ENCODE results near the gene CNPY1.
"Not testable (repeated sequence)": the region's sequence is repeated elsewhere in the genome, so short reads cannot be mapped to it uniquely, and the experiment has no call there.

CNPY1 gene

GRCh38 chr7:155521007-155521742, 25.2 kb downstream of the CNPY1 start:
- TF ChIP-seq POLR2AphosphoS5 (IDR thresholded peaks at IDR 0.05; ENCODE audit: low read depth) (no peak), CTCF (IDR thresholded peaks at IDR 0.05; ENCODE audit: insufficient read depth, low read length) (no peak), REST (IDR thresholded peaks at IDR 0.05; ENCODE audit: insufficient replicate concordance, low read depth) (no peak), GABPA (IDR thresholded peaks at IDR 0.05; ENCODE audit: low read depth) (no peak), SPI1 (IDR thresholded peaks at IDR 0.05; ENCODE audit: borderline replicate concordance, low read depth) (no peak)
- H3K27ac ChIP-seq (replicated peaks), result no peak overlapping the region
- peaks cover 15% of the 10 kb centered on the region for H3K27me3 ChIP-seq (ENCODE audit: insufficient read depth, poor library complexity, severe bottlenecking)
- DNase-seq (ENCODE audit: low read depth in 1 of 2, low spot score in 1 of 2), result no peak
- no peak overlapping the region for H3K4me3 ChIP-seq (replicated peaks; ENCODE audit: insufficient read depth, low read length)

GRCh38 chr7:155520114-155520513, 26.2 kb downstream of the CNPY1 start:
- DNase-seq (ENCODE audit: low read depth in 1 of 2, low spot score in 1 of 2), result no peak
- H3K27me3 ChIP-seq (ENCODE audit: insufficient read depth, poor library complexity, severe bottlenecking), result peaks cover 7% of the 10 kb centered on the region
- no peak for TF ChIP-seq SPI1 (IDR thresholded peaks at IDR 0.05; ENCODE audit: borderline replicate concordance, low read depth)
- TF ChIP-seq GABPA (IDR thresholded peaks at IDR 0.05; ENCODE audit: low read depth), result no peak
- no peak for TF ChIP-seq REST (IDR thresholded peaks at IDR 0.05; ENCODE audit: insufficient replicate concordance, low read depth)
- no peak for TF ChIP-seq POLR2AphosphoS5 (IDR thresholded peaks at IDR 0.05; ENCODE audit: low read depth)
- TF ChIP-seq CTCF (IDR thresholded peaks at IDR 0.05; ENCODE audit: insufficient read depth, low read length), result no peak
- no peak overlapping the region for H3K4me3 ChIP-seq (replicated peaks; ENCODE audit: insufficient read depth, low read length)
- H3K27ac ChIP-seq (replicated peaks), result no peak overlapping the region

- not testable (repeated sequence) for H3K4me3 ChIP-seq (replicated peaks; ENCODE audit: insufficient read depth, low read length); H3K27ac ChIP-seq (replicated peaks); DNase-seq (ENCODE audit: low read depth in 1 of 2, low spot score in 1 of 2); H3K27me3 ChIP-seq (ENCODE audit: insufficient read depth, poor library complexity, severe bottlenecking)
Measured at GRCh38 chr7:155519358-155519757, 27.0 kb downstream of the CNPY1 start.

- DNase-seq (ENCODE audit: low read depth in 1 of 2, low spot score in 1 of 2), result no peak
- no peak for TF ChIP-seq POLR2AphosphoS5 (IDR thresholded peaks at IDR 0.05; ENCODE audit: low read depth)
- TF ChIP-seq GABPA (IDR thresholded peaks at IDR 0.05; ENCODE audit: low read depth), result no peak
- no peak for TF ChIP-seq CTCF (IDR thresholded peaks at IDR 0.05; ENCODE audit: insufficient read depth, low read length)
- TF ChIP-seq SPI1 (IDR thresholded peaks at IDR 0.05; ENCODE audit: borderline replicate concordance, low read depth), result no peak
- no peak for TF ChIP-seq REST (IDR thresholded peaks at IDR 0.05; ENCODE audit: insufficient replicate concordance, low read depth)
- H3K27ac ChIP-seq (replicated peaks), result no peak overlapping the region
- no peak overlapping the region for H3K4me3 ChIP-seq (replicated peaks; ENCODE audit: insufficient read depth, low read length)
- peaks cover 4% of the 10 kb centered on the region for H3K27me3 ChIP-seq (ENCODE audit: insufficient read depth, poor library complexity, severe bottlenecking)
Measured at GRCh38 chr7:155518633-155519032, 27.7 kb downstream of the CNPY1 start.
